ENCODE measurements around the gene ELMO1. TPM values are rescaled to one million over a fixed set of nuclear protein-coding genes. Genes with fewer than 3 reads are reported as not detected.

The ELMO1 gene
- polyA plus RNA-seq, 2 of the 4 experiments (the other 2 are of a cell fraction): 2.3 to 6.1 TPM

DNA sequence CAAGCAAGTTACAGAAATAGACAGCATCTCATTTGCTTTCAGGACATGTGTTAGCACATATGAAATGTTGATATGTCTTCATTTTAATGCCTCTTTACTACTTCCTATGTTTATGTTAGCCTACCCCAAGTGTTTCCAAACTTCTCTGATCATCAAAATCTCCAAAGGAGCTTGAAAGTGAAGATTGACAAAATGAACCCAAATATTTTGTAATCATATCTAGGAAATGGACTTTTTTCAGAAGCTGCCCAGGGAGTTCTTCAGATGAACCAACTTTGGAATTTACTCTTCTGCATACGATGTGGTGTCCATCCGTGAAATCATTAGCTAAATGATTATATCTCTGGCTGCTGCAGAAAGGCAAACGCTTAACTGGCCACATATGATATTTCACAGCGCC is 623.2 kb downstream of the ELMO1 start:
- CTCF ChIA-PET: no interaction called here
- ATAC-seq (no peak), FAIRE-seq (no peak), DNase-seq (ENCODE audit: low read depth in 1 of 2, low spot score in 1 of 2) (no peak)
- H3K27ac ChIP-seq: no peak overlapping the region
- TF ChIP-seq, protein P1, sequence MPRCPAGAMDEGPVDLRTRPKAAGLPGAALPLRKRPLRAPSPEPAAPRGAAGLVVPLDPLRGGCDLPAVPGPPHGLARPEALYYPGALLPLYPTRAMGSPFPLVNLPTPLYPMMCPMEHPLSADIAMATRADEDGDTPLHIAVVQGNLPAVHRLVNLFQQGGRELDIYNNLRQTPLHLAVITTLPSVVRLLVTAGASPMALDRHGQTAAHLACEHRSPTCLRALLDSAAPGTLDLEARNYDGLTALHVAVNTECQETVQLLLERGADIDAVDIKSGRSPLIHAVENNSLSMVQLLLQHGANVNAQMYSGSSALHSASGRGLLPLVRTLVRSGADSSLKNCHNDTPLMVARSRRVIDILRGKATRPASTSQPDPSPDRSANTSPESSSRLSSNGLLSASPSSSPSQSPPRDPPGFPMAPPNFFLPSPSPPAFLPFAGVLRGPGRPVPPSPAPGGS (IDR thresholded peaks at IDR 0.05): no peak
- TF ChIP-seq FOXS1 (CRISPR knock-in tag; IDR thresholded peaks at IDR 0.05): no peak
- TF ChIP-seq, protein P2, sequence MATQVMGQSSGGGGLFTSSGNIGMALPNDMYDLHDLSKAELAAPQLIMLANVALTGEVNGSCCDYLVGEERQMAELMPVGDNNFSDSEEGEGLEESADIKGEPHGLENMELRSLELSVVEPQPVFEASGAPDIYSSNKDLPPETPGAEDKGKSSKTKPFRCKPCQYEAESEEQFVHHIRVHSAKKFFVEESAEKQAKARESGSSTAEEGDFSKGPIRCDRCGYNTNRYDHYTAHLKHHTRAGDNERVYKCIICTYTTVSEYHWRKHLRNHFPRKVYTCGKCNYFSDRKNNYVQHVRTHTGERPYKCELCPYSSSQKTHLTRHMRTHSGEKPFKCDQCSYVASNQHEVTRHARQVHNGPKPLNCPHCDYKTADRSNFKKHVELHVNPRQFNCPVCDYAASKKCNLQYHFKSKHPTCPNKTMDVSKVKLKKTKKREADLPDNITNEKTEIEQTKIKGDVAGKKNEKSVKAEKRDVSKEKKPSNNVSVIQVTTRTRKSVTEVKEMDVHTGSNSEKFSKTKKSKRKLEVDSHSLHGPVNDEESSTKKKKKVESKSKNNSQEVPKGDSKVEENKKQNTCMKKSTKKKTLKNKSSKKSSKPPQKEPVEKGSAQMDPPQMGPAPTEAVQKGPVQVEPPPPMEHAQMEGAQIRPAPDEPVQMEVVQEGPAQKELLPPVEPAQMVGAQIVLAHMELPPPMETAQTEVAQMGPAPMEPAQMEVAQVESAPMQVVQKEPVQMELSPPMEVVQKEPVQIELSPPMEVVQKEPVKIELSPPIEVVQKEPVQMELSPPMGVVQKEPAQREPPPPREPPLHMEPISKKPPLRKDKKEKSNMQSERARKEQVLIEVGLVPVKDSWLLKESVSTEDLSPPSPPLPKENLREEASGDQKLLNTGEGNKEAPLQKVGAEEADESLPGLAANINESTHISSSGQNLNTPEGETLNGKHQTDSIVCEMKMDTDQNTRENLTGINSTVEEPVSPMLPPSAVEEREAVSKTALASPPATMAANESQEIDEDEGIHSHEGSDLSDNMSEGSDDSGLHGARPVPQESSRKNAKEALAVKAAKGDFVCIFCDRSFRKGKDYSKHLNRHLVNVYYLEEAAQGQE (IDR thresholded peaks at IDR 0.05): no peak
- TF ChIP-seq JUN (IDR thresholded peaks at IDR 0.05): no peak
- TF ChIP-seq SMC3 (IDR thresholded peaks at IDR 0.05): no peak
- TF ChIP-seq SREBF2 (IDR thresholded peaks at IDR 0.05): no peak
- no peak for TF ChIP-seq RCOR1 (IDR thresholded peaks at IDR 0.05; ENCODE audit: low read depth, low read length)
- no peak for TF ChIP-seq ZC3H11A (IDR thresholded peaks at IDR 0.05)
- TF ChIP-seq NR3C1 (IDR thresholded peaks at IDR 0.05): no peak
- no peak for TF ChIP-seq POLR2A (IDR thresholded peaks at IDR 0.05; ENCODE audit: low read length)
- 56% methylated on average over 4 of the region's 4 CpGs for WGBS (ENCODE audit: missing lambda C conversion rate)
- no peaks in the 10 kb centered on the region for H3K4me1 ChIP-seq
- H3K9me3 ChIP-seq: no peaks in the 10 kb centered on the region
- H3K4me2 ChIP-seq: no peak overlapping the region
- H3K4me3 ChIP-seq: no peak overlapping the region
- POLR2A ChIA-PET: no interaction called here

DNA sequence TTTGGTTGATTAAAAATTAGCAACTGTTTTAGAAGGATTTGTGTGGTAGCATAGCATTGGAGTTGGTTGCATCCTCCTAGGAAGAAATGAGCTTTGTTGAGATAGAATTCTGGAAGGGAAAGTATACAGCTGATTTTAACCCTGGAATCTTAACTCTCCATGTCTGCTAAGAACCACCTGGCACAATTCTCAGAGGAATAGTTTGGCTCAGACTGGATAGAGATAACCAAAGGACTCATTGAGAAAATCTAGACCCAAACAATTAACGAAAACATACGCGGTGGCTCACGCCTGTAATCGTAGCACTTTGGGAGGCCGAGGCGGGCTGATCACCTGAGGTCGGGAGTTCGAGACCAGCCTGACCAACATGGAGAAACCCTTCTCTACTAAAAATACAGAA is 625.3 kb downstream of the ELMO1 start:
- H3K4me2 ChIP-seq: no peak overlapping the region
- H3K9me3 ChIP-seq: no peaks in the 10 kb centered on the region
- CTCF ChIA-PET: no interaction called here
- ATAC-seq (no peak), DNase-seq (ENCODE audit: low read depth in 1 of 2, low spot score in 1 of 2) (no peak), FAIRE-seq (no peak)
- WGBS (ENCODE audit: missing lambda C conversion rate): 75% methylated on average over 9 of the region's 9 CpGs
- POLR2A ChIA-PET: no interaction called here
- no peak overlapping the region for H3K4me3 ChIP-seq
- H3K4me1 ChIP-seq: no peaks in the 10 kb centered on the region
- no peak overlapping the region for H3K27ac ChIP-seq
- TF ChIP-seq GATA3 (IDR thresholded peaks at IDR 0.05; ENCODE audit: borderline replicate concordance) (no peak), ZNF302 (CRISPR knock-in tag; IDR thresholded peaks at IDR 0.05) (no peak), MYC (IDR thresholded peaks at IDR 0.05; ENCODE audit: borderline replicate concordance, low read length) (no peak), ZFP36 (IDR thresholded peaks at IDR 0.05; ENCODE audit: borderline replicate concordance, partially characterized antibody) (no peak), NFE2L2 (conservative IDR thresholded peaks at IDR 0.05; ENCODE audit: low read length) (no peak), EHMT2 (IDR thresholded peaks at IDR 0.05; ENCODE audit: low read depth) (no peak), NPAS2 (CRISPR knock-in tag; IDR thresholded peaks at IDR 0.05; ENCODE audit: borderline replicate concordance) (no peak), FOXS1 (CRISPR knock-in tag; IDR thresholded peaks at IDR 0.05) (no peak), RARB (CRISPR knock-in tag; IDR thresholded peaks at IDR 0.05) (no peak), PHF8 (IDR thresholded peaks at IDR 0.05; ENCODE audit: borderline replicate concordance, low read depth) (no peak), RNF2 (IDR thresholded peaks at IDR 0.05; ENCODE audit: borderline replicate concordance, low read depth) (no peak), SREBF2 (IDR thresholded peaks at IDR 0.05) (no peak)
- TF ChIP-seq, protein P3, sequence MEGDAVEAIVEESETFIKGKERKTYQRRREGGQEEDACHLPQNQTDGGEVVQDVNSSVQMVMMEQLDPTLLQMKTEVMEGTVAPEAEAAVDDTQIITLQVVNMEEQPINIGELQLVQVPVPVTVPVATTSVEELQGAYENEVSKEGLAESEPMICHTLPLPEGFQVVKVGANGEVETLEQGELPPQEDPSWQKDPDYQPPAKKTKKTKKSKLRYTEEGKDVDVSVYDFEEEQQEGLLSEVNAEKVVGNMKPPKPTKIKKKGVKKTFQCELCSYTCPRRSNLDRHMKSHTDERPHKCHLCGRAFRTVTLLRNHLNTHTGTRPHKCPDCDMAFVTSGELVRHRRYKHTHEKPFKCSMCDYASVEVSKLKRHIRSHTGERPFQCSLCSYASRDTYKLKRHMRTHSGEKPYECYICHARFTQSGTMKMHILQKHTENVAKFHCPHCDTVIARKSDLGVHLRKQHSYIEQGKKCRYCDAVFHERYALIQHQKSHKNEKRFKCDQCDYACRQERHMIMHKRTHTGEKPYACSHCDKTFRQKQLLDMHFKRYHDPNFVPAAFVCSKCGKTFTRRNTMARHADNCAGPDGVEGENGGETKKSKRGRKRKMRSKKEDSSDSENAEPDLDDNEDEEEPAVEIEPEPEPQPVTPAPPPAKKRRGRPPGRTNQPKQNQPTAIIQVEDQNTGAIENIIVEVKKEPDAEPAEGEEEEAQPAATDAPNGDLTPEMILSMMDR (IDR thresholded peaks at IDR 0.05): no peak
- TF ChIP-seq, protein P4, sequence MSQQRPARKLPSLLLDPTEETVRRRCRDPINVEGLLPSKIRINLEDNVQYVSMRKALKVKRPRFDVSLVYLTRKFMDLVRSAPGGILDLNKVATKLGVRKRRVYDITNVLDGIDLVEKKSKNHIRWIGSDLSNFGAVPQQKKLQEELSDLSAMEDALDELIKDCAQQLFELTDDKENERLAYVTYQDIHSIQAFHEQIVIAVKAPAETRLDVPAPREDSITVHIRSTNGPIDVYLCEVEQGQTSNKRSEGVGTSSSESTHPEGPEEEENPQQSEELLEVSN (IDR thresholded peaks at IDR 0.05; ENCODE audit: borderline replicate concordance, low read depth): no peak
- TF ChIP-seq, protein P5, sequence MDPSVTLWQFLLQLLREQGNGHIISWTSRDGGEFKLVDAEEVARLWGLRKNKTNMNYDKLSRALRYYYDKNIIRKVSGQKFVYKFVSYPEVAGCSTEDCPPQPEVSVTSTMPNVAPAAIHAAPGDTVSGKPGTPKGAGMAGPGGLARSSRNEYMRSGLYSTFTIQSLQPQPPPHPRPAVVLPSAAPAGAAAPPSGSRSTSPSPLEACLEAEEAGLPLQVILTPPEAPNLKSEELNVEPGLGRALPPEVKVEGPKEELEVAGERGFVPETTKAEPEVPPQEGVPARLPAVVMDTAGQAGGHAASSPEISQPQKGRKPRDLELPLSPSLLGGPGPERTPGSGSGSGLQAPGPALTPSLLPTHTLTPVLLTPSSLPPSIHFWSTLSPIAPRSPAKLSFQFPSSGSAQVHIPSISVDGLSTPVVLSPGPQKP (IDR thresholded peaks at IDR 0.05; ENCODE audit: low read depth, low read length): no peak

All from A549 (cell line).